ENCODE results near the gene C16orf74. TPM values are rescaled to one million over a fixed set of nuclear protein-coding genes. Genes with fewer than 3 reads are reported as not detected.

The C16orf74 gene
- total RNA-seq, 1 donor from 2014 or later: 5.2 TPM

Small RNA genes within 50 kb of the gene (small RNA-seq; reads per million reads assigned to genes)
- gene RN7SL381P (ENCODE audit: low replicate concordance): not detected
- not detected for gene RNU1-103P (ENCODE audit: low replicate concordance)

Other genes starting within 250 kb of the C16orf74 start
- 57.6 TPM for gene GSE1, start 137.8 kb downstream of the C16orf74 start, total RNA-seq
- 5.3 TPM for gene GINS2, start 62.1 kb downstream of the C16orf74 start, total RNA-seq
- 12.3 TPM for gene EMC8, start 48.4 kb upstream of the C16orf74 start, total RNA-seq
- gene COX4I1, start 48.6 kb upstream of the C16orf74 start, total RNA-seq: 267 TPM
- 22.6 TPM for gene IRF8, start 148.1 kb upstream of the C16orf74 start, total RNA-seq

Data from skin of body (tissue), 2 donors.